Measurements from ENCODE around the gene MEGF11.
"Not testable (repeated sequence)": the region's sequence is repeated elsewhere in the genome, so short reads cannot be mapped to it uniquely, and the experiment has no call there.

Gene MEGF11

GRCh38 chr15:65991721-65992483 is 261.6 kb downstream of the MEGF11 start:
- DNase-seq: no peak

- DNase-seq: no peak
Measured at GRCh38 chr15:65990298-65990981, 263.1 kb downstream of the MEGF11 start.

GRCh38 chr15:65987100-65987499 is 266.4 kb downstream of the MEGF11 start:
- no peak for DNase-seq

GRCh38 chr15:65986416-65986815 is 267.1 kb downstream of the MEGF11 start:
- no peak for DNase-seq

GRCh38 chr15:65985387-65985786 is 268.2 kb downstream of the MEGF11 start:
- DNase-seq: no peak

- no peak for DNase-seq
Measured at GRCh38 chr15:65982627-65983322, 270.8 kb downstream of the MEGF11 start.

GRCh38 chr15:65981837-65982626 is 271.5 kb downstream of the MEGF11 start:
- DNase-seq: peak; percentile 80

- DNase-seq: no peak
Measured at GRCh38 chr15:65980824-65981456, 272.6 kb downstream of the MEGF11 start.

- no peak for DNase-seq
Measured at GRCh38 chr15:65979837-65980236, 273.7 kb downstream of the MEGF11 start.

GRCh38 chr15:65979316-65979715 is 274.2 kb downstream of the MEGF11 start:
- no peak for DNase-seq

- DNase-seq: no peak
Measured at GRCh38 chr15:65978110-65978509, 275.4 kb downstream of the MEGF11 start.

GRCh38 chr15:65976196-65976595 is 277.4 kb downstream of the MEGF11 start:
- DNase-seq: not testable (repeated sequence)

GRCh38 chr15:65971741-65971995 is 281.9 kb downstream of the MEGF11 start:
- no peak for DNase-seq

GRCh38 chr15:65970937-65971740 is 282.4 kb downstream of the MEGF11 start:
- DNase-seq: no peak

- DNase-seq: no peak
Measured at GRCh38 chr15:65969865-65970816, 283.4 kb downstream of the MEGF11 start.

- no peak for DNase-seq
Measured at GRCh38 chr15:65968511-65968910, 285.0 kb downstream of the MEGF11 start.

GRCh38 chr15:65964792-65965433 is 288.6 kb downstream of the MEGF11 start:
- no peak for DNase-seq

- DNase-seq: no peak
Measured at GRCh38 chr15:65963911-65964482, 289.6 kb downstream of the MEGF11 start.

GRCh38 chr15:65963358-65963757 is 290.2 kb downstream of the MEGF11 start:
- DNase-seq: no peak

GRCh38 chr15:65962187-65962586 is 291.4 kb downstream of the MEGF11 start:
- no peak for DNase-seq

Data from SHP77 treated with DMSO at 0.1 percent for 48 hours (cell line).